ENCODE data around the gene PDLIM3.

PDLIM3 gene

DNA sequence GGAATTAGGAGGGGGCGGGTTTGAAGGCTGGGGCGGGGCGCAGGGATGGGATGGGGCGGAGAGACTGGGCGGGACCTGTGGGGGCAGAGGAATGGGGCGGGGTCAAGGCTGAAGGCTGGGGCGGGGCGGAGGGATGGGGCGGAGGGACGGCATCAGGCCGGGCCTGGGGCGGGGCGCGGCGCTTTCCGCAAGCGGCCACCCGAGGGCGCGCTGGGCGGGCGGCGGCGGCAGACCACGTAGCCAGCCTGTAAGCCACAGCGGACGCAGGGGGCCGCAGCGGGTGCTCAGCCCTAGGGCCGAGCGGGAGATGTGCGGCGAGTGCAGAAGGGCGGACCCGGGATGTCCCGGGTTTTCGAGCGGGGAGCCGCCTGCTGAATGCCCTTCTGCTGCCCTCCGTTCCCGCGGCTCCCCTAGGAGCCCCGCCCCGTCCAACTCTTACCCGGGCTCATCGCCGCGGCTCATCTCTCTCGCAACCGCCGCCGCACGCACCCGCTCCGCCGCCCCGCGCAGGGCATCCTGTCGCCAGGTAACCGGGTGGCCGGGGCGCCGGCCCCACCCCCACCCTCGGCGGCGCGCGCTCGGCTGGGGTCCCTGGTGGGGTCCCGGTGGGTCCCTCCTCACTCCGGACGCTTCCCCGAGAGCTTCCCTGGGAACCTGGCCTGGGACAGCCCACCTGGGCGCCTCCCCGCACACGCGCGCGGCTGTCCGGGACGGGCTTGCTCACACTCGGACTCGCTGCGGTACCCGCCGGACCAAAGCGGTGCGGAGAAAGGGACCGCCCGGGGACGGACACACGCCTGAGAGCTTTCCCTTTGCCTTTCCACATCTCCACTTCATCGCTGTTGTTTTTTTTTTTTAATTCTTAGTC is 63.8 kb downstream of the PDLIM3 start, which contains the start of gene CCDC110:
CCDC110 (minus strand) TSS at position 499 of the 868 bp plus-strand sequence; CDS start at position 449, 50 bp downstream.
- DNase-seq (ENCODE audit: low read depth), result peak; percentile 95

GRCh38 chr4:185470501-185471195 is 64.7 kb downstream of the PDLIM3 start:
- DNase-seq (ENCODE audit: low read depth), result no peak

- DNase-seq (ENCODE audit: low read depth), result no peak
Measured at GRCh38 chr4:185469580-185470154, 65.6 kb downstream of the PDLIM3 start.

GRCh38 chr4:185468999-185469398 is 66.3 kb downstream of the PDLIM3 start:
- no peak for DNase-seq (ENCODE audit: low read depth)

DNA sequence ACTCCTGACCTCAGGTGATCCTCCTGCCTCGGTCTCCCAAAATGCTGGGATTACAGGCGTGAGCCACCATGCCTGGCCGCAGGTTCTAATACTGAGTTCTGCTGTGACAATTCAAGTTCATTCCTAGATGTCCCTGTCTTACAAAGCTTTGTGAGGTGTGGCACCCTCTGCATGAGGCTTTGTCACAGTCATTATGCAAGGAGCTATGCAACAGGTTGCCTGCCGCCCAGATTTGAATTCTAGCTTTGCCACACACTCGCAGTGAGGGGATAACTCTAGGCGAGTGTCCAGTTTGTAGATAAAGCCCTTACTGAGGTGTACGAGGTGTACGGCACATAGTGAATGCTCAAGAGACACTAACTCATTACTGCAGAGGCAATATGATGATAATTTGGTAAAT is 67.3 kb downstream of the PDLIM3 start:
- no peak for DNase-seq (ENCODE audit: low read depth)

GRCh38 chr4:185467101-185467500 is 68.2 kb downstream of the PDLIM3 start:
- no peak for DNase-seq (ENCODE audit: low read depth)

DNA sequence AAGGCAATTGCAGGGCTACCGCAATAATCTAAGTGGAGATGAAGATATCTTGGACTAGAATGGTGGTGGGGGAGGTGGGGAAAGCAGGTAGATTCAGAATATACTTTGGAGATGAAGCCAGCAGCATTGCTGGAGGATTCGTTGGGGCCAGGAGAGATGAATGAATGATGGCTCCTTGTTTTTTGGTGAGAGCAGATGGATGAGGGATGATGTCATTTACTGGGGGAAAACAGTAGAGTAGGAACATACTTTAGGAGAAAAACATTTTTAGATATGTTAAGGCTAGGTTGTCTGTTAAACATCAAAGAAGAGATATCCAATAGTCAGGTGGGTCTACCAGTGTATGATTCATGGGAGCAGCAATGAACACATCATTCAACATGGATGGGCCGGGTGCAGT is 69.6 kb downstream of the PDLIM3 start:
- no peak for DNase-seq (ENCODE audit: low read depth)

DNA sequence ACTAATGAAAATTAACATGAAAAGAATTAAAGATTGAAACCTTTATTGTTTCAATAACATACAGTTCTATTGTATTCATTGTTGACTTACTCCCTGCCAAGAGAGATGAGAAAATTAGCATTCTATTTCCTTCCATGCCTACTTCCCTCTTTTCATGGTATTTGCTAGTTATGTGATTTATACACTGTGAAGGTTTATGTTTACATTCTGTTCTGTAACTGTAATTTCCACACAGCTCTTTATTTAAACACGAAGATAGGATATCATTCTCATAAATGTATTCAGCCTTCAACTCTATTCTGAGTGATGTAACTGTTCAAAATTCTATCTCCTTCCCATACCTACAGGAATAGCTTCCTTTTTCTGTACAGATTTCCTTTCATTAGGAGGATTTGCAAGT is 70.4 kb downstream of the PDLIM3 start:
- no peak for DNase-seq (ENCODE audit: low read depth)

GRCh38 chr4:185464183-185464582 is 71.1 kb downstream of the PDLIM3 start:
- DNase-seq (ENCODE audit: low read depth), result no peak

DNA sequence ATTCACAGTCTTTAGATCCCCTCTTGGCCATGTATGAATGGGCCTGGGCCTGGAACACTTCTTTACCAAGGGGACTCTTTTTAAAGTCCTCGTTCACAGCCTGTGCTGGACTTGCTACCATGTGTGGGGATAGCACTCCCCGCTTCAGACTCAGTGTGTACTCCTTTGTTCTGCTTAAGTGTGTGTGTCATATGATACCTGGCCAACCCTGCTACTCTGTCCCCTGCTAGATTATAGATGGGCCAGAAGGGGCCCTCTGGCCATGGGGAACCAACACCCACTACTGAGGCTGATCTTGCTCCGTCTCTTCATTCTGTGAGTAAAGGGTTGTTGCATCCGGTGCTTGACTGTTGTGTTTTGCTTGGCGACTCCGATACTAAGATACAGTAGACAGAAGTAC is 71.8 kb downstream of the PDLIM3 start:
- no peak for DNase-seq (ENCODE audit: low read depth)

- no peak for DNase-seq (ENCODE audit: low read depth)
Measured at GRCh38 chr4:185461565-185461964, 73.7 kb downstream of the PDLIM3 start.

GRCh38 chr4:185457136-185457535 is 78.2 kb downstream of the PDLIM3 start:
- no peak for DNase-seq (ENCODE audit: low read depth)

DNA sequence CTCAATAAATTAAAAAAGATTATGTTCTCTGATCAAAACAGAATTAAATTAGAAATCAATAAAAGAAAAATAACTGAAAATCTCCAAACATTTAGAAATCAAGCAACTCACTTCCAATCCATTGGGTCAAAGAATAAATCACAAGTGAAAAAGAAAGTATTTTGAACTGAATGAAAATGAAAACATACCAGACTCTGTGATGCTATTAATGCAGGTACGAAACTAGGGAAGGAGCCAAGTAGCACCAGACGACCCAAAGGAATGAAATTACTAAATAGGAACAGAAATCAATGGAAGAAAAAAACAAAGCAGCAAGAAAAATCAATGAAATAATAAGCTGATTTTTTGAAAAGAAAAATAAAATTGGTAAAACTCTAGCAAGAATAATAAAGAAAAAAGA is 79.2 kb downstream of the PDLIM3 start:
- DNase-seq (ENCODE audit: low read depth), result no peak
